ENCODE results near the gene DNAH5. TPM values are rescaled to one million over a fixed set of nuclear protein-coding genes. Genes with fewer than 3 reads are reported as not detected.

The DNAH5 gene
- total RNA-seq, 1 donor from 2014 or later: 0.50 TPM

- H3K36me3 Mint-ChIP-seq (ENCODE audit: low read depth): no peaks in the 10 kb centered on the region
- H3K27ac Mint-ChIP-seq (ENCODE audit: unreplicated experiment): no peak overlapping the region
- DNase-seq (ENCODE audit: low spot score): no peak
- H3K27me3 Mint-ChIP-seq (ENCODE audit: low read depth): peaks cover 7% of the 10 kb centered on the region
- H3K4me3 Mint-ChIP-seq (ENCODE audit: unreplicated experiment): no peak overlapping the region
- H3K4me1 Mint-ChIP-seq (ENCODE audit: low read depth): no peaks in the 10 kb centered on the region
- no peak for TF ChIP-seq CTCF (IDR thresholded peaks at IDR 0.05)
- no peaks in the 10 kb centered on the region for H3K9me3 Mint-ChIP-seq (ENCODE audit: low read depth)
These were observed 34.3 kb downstream of the DNAH5 start for GRCh38 chr5:13910201-13910600.

- H3K27ac Mint-ChIP-seq (ENCODE audit: unreplicated experiment): no peak overlapping the region
- TF ChIP-seq CTCF (IDR thresholded peaks at IDR 0.05): no peak
- no peak for DNase-seq (ENCODE audit: low spot score)
- no peaks in the 10 kb centered on the region for H3K9me3 Mint-ChIP-seq (ENCODE audit: low read depth)
- no peaks in the 10 kb centered on the region for H3K36me3 Mint-ChIP-seq (ENCODE audit: low read depth)
- peaks cover 7% of the 10 kb centered on the region for H3K27me3 Mint-ChIP-seq (ENCODE audit: low read depth)
- no peak overlapping the region for H3K4me3 Mint-ChIP-seq (ENCODE audit: unreplicated experiment)
- H3K4me1 Mint-ChIP-seq (ENCODE audit: low read depth): no peaks in the 10 kb centered on the region
These were observed 35.2 kb downstream of the DNAH5 start for GRCh38 chr5:13909271-13909670.

GRCh38 chr5:13898569-13898968 is 45.9 kb downstream of the DNAH5 start:
- no peak for DNase-seq (ENCODE audit: low spot score)
- Mint-ChIP-seq H3K4me1 (ENCODE audit: low read depth) (no peaks in the 10 kb centered on the region), H3K9me3 (ENCODE audit: low read depth) (peaks cover 2% of the 10 kb centered on the region), H3K4me3 (ENCODE audit: unreplicated experiment) (no peak overlapping the region), H3K36me3 (ENCODE audit: low read depth) (peaks cover 1% of the 10 kb centered on the region), H3K27ac (ENCODE audit: unreplicated experiment) (no peak overlapping the region), H3K27me3 (ENCODE audit: low read depth) (peaks cover 36% of the 10 kb centered on the region)
- TF ChIP-seq CTCF (IDR thresholded peaks at IDR 0.05): no peak

GRCh38 chr5:13878357-13878756 is 66.1 kb downstream of the DNAH5 start:
- TF ChIP-seq CTCF (IDR thresholded peaks at IDR 0.05): no peak
- Mint-ChIP-seq H3K27me3 (ENCODE audit: low read depth) (peaks cover 5% of the 10 kb centered on the region), H3K9me3 (ENCODE audit: low read depth) (peaks cover 33% of the 10 kb centered on the region), H3K4me1 (ENCODE audit: low read depth) (no peaks in the 10 kb centered on the region), H3K27ac (ENCODE audit: unreplicated experiment) (no peak overlapping the region), H3K36me3 (ENCODE audit: low read depth) (peaks cover 4% of the 10 kb centered on the region), H3K4me3 (ENCODE audit: unreplicated experiment) (no peak overlapping the region)
- no peak for DNase-seq (ENCODE audit: low spot score)

- Mint-ChIP-seq H3K9me3 (ENCODE audit: low read depth) (no peaks in the 10 kb centered on the region), H3K27me3 (ENCODE audit: low read depth) (peaks cover 9% of the 10 kb centered on the region), H3K4me1 (ENCODE audit: low read depth) (no peaks in the 10 kb centered on the region)
These were observed 77.7 kb downstream of the DNAH5 start for GRCh38 chr5:13866792-13867191.

More at GRCh38 chr5:13866792-13867191, 77.7 kb downstream of the DNAH5 start:
- DNase-seq (ENCODE audit: low spot score): no peak
- Mint-ChIP-seq H3K27ac (ENCODE audit: unreplicated experiment) (no peak overlapping the region), H3K36me3 (ENCODE audit: low read depth) (no peaks in the 10 kb centered on the region), H3K4me3 (ENCODE audit: unreplicated experiment) (no peak overlapping the region)
- no peak for TF ChIP-seq CTCF (IDR thresholded peaks at IDR 0.05)

Data from chondrocyte (in vitro differentiated cells).